Activated CD4-positive, alpha-beta T cell treated with anti-CD3 and anti-CD28 coated beads for 4 hours (primary cell): ENCODE measurements around the gene ARHGEF39.
"Not testable (repeated sequence)": the region's sequence is repeated elsewhere in the genome, so short reads cannot be mapped to it uniquely, and the experiment has no call there.

Source experiments
- DNase-seq, 2 donors: peaks; one replicate each; pipeline ENCODE4 v3.0.0-alpha.2; 2020

Gene ARHGEF39

DNA sequence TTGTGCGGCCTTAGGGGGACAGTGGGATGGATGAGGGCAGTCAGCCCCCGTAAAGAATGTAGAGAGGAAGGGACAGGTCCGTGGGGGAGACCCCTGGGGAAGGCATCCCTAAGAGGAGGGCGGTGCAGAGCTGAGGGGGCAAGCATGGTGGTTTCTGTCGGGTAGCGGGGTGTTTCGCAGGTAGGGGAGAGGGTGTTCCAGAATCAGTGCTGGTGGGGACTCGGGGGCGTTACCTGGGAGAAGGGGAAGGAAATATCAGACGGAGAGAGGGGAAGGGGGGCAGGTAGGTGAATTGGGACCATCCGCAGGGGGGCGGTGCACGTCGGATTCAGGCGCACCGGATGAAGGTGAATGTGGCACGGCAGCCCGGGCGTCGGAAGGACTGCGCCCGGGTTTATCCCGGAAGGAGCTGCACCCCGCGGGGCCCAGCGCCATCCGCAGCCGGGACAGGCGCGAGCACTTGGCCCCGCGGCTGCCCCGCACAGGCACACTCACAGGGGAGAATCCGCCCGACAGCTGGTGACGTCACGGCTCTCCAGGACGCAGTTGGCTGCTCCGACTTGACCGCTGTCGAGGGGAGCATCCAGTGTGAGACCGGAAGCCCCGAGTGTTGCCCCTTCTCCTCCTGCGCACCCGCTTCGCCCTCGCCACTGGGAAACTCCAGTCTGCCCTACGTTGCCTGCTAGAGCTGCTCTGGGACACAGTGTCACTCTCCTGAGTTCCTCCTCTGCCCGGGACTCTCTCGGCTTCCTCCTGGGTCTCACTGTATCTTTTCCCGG is 48.1 kb downstream of the ARHGEF39 start:
- peak; percentile 46 to 61 for DNase-seq

GRCh38 chr9:35615981-35616680 is 48.9 kb downstream of the ARHGEF39 start:
- DNase-seq = no peak

DNA sequence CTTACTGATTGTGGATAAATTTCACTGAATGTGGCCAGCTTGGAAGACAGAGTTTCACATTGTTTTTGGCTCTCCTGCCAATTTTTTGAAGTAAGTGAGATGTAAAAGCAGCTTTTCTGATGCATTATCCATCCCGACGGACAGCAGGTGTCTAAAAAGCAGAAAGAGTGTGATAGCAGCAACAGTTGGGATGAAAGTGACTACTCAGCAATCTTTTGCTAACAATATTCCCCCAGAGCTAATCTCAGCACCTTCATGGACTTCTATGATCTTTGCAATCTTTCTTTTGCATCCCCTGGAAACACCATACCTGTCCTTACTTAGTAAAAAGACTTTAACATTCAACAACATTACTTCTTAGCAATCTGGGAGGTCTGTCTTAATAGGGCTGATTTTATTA is 52.2 kb downstream of the ARHGEF39 start:
- DNase-seq = no peak

DNA sequence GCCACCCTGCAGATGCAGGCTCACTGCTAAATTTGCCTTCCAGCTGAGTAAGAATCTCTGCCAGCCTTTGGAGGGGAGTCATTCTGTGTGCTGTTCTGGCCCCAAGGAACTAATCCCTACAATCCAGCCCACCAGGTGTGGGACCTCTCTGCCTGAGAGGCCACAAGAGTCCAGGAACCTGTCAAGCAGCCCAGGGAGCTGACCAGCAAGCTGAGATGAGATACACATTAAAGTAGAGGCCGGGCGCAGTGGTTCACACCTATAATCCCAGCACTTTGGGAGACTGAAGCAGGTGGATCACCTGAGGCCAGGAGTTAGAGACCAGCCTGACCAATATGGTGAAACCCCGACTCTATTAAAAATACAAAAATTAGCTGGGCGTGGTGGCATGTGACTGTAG is 52.9 kb downstream of the ARHGEF39 start:
- not testable (repeated sequence) for DNase-seq

DNA sequence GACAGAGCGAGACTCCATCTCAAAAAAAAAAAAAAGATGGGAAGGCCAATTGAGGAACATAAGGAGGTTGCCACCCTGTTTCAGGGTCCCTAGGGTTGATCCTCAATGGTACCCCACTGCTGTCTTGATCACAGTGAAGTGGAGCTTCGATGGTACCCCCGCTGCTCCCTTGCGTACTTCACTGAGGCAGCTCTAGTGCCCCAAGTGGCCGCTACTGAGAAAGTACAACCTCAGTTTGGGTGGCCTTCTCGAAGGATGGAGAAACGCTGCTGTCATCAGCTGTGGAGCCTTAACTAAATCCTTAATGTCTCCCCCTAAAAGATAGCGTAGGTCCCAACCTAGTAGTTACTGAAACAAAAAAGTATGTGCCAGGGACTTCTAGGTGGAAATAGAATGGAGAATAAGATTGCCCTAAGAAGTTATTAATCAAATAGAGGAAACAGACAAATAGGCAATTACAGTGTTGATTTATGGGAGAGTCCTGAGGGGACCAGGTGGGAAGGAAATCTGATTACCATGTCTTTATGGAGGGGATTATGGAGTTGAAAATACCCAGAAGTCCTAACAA is 53.7 kb downstream of the ARHGEF39 start:
- peak; percentile 57 for DNase-seq

DNA sequence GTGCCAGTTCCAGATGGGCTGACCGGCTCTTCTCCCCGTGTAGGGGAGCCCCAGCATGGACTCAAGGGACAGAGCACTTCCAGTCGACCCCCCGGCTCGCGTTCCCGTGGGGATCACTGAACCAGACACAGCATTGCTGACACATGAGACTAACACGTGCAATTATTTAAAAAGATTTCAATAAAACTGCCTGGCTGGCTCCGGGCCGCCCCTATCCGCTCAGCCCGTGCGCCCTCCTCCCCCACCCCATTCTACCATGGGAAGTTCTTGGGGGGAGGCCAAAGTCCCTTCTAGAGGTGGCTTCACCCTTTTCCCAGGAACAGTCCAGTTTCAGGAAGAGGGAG is 55.2 kb downstream of the ARHGEF39 start:
- no peak for DNase-seq
